Mucosa of descending colon (tissue), 3 donors: Measurements from ENCODE around the gene CYP19A1. TPM values are rescaled to one million over a fixed set of nuclear protein-coding genes. Genes with fewer than 3 reads are reported as not detected.

Experiments
- ATAC-seq: fragments of 200-7000 bp; cut with Tn5 transposase; one replicate; pipeline ENCODE4 v1.9.1; 2020; ENCODE audit warnings: mild to moderate bottlenecking, moderate library complexity
- DNase-seq, 3 donors: peaks; one replicate each; pipeline ENCODE4 v3.0.0-alpha.2; 2020
- H3K36me3 ChIP-seq: fragments of 200-600 bp; one replicate; pipeline ENCODE4 v1.8.0; 2021; ENCODE audit warnings: low read depth, mild to moderate bottlenecking
- H3K4me1 ChIP-seq: fragments of 200-600 bp; one replicate; pipeline ENCODE4 v1.8.0; 2021; ENCODE audit warnings: low read depth, mild to moderate bottlenecking
- H3K4me3 ChIP-seq: fragments of 200-600 bp; one replicate; pipeline ENCODE4 v1.8.0; 2021; ENCODE audit warnings: mild to moderate bottlenecking
- H3K9me3 ChIP-seq: fragments of 200-600 bp; one replicate; pipeline ENCODE4 v1.8.0; 2021; ENCODE audit warnings: mild to moderate bottlenecking
- intact Hi-C, 2 donors: fragments of 100-400 bp; cut with DNase I in 1 of 2; cut with micrococcal nuclease in 1 of 2; formaldehyde crosslinking; loops; one replicate each; pipeline versions ENCODE4 v1.11.0 to v1.11.1; 2022; cut with DNase I, micrococcal nuclease
- total RNA-seq, 3 donors: library from RNA; stranded (reverse); fragmentation: NEBNext Ultra II Directional in 2 of 3; extraction: Animal tissue kit (Norgen Biotek cat#: 25700) in 2 of 3; gene quantifications; one replicate each; pipeline versions ENCODE4 v1.2.1 to v1.2.4, GENCODE V29; 2021 to 2023
- TF ChIP-seq, protein P1 (sequence below): fragments of 200-600 bp; IDR thresholded peaks from one replicate; pipeline ENCODE4 v1.8.0; 2022; ENCODE audit warnings: antibody characterized with exemption, mild to moderate bottlenecking
- donor health status: DM: no; HTN: no; CAD: no; lungs with moderate emphysema.
- donor health status: DM: no; HTN: no; CAD: no.
- donor health status: DM: no; HTN: yes; CAD: no.

Gene CYP19A1
- total RNA-seq, 3 donors from 2014 or later = 0.06 to 0.63 (median 0.23) TPM

DNA sequence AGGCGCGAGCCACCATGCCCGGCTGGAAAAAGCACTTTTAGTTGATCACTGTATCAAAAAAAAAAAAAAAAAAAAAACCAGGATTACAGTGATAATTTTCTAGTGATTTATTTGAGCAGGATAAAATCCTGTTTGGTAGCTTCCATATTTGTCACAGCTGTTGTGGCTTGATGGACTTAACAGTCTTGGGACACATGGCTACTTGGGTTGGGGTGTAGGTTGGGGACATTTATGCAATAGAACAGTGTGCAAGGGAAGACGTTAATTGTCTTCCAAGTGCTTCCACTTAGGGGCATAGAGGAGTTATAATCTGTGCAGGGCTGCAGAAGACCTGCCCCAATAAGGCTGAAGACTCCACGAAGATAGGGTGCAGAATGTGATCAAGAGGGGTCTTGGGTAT is 136.8 kb downstream of the CYP19A1 start:
- intact Hi-C loops = no loop called here
- no peak for ATAC-seq
- TF ChIP-seq, protein P1, sequence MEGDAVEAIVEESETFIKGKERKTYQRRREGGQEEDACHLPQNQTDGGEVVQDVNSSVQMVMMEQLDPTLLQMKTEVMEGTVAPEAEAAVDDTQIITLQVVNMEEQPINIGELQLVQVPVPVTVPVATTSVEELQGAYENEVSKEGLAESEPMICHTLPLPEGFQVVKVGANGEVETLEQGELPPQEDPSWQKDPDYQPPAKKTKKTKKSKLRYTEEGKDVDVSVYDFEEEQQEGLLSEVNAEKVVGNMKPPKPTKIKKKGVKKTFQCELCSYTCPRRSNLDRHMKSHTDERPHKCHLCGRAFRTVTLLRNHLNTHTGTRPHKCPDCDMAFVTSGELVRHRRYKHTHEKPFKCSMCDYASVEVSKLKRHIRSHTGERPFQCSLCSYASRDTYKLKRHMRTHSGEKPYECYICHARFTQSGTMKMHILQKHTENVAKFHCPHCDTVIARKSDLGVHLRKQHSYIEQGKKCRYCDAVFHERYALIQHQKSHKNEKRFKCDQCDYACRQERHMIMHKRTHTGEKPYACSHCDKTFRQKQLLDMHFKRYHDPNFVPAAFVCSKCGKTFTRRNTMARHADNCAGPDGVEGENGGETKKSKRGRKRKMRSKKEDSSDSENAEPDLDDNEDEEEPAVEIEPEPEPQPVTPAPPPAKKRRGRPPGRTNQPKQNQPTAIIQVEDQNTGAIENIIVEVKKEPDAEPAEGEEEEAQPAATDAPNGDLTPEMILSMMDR = no peak

DNA sequence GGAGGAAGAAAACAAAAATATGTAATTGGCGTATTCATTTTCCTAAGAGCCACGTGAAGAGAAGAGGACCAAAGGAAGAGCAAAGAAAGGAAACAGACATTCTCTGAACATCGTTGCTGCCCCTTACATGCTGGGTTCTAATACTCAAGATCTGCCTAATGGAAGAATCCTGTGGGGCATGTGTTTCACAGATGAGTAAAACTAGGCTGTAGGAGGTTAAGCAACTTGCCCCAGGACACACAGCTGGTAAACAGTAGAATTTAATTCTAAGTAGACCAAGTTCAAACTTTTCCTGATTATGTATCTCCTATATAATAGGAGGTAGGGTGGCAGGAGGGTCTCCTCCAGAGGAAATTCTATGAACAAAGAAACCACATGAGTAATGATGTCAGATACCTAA is 137.6 kb downstream of the CYP19A1 start:
- H3K4me1 ChIP-seq = no peaks in the 10 kb centered on the region
- no peak overlapping the region for H3K4me3 ChIP-seq
- TF ChIP-seq, protein P1 = no peak
- no peaks in the 10 kb centered on the region for H3K9me3 ChIP-seq
- ATAC-seq = no peak
- no peak for DNase-seq
- no peaks in the 10 kb centered on the region for H3K36me3 ChIP-seq
- intact Hi-C loops = no loop called here

More for the DNA sequence above, 136.8 kb downstream of the CYP19A1 start:
- Histone ChIP-seq H3K36me3 (no peaks in the 10 kb centered on the region), H3K4me1 (no peaks in the 10 kb centered on the region), H3K4me3 (no peak overlapping the region), H3K9me3 (no peaks in the 10 kb centered on the region)
- DNase-seq = no peak

DNA sequence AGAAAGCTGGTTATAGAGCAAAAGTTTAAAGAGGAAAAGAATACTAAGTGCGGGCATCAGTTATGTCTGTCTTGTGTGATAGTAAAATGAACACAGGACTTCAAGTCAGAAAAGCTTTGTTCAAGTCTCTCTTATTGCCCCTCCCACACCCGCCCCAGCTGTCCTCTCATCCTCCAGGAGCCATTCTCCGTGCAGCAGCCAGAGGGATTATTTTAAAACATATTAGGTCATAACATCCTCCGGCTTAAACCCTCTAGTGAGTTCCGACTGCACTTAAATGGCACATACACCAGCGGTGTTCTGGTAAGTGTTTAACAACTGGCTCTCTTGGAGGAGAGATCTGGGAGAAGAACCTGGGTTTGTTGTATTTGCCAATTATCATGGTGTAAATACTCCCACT is 138.9 kb downstream of the CYP19A1 start:
- no peaks in the 10 kb centered on the region for H3K4me1 ChIP-seq
- no peak for DNase-seq
- no peak for ATAC-seq
- no peaks in the 10 kb centered on the region for H3K9me3 ChIP-seq
- TF ChIP-seq, protein P1 = no peak
- no peak overlapping the region for H3K4me3 ChIP-seq
- no peaks in the 10 kb centered on the region for H3K36me3 ChIP-seq
- intact Hi-C loops = no loop called here

DNA sequence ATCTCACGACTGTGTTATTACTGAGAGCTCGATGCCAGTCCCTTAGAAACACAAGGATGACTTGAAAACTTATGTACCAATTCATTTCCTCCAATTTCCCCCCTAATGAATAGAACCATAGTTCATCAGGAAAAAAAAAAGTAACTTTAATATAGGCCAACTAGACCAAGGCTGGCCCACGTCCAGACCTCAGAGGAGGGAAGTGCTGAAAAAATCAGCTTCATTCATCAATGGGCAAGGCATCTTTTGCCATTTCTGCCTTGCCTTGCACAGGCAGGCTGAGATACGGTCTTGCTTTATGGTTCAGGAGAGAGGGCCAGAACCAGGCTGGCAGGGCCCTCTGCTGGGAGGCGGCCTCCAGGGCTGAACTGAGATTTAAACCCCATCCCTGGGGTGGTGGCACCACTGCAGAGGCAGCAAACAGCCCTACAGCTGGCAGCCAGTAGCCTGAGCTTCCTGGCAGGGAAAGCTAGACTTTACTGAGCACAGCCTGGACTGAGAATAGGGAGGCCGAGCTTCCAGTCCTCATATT is 139.6 kb downstream of the CYP19A1 start:
- TF ChIP-seq, protein P1 = no peak
- no peaks in the 10 kb centered on the region for H3K4me1 ChIP-seq
- H3K9me3 ChIP-seq = no peaks in the 10 kb centered on the region
- no peak for DNase-seq
- intact Hi-C loops = no loop called here
- H3K36me3 ChIP-seq = no peaks in the 10 kb centered on the region
- H3K4me3 ChIP-seq = no peak overlapping the region
- no peak for ATAC-seq

DNA sequence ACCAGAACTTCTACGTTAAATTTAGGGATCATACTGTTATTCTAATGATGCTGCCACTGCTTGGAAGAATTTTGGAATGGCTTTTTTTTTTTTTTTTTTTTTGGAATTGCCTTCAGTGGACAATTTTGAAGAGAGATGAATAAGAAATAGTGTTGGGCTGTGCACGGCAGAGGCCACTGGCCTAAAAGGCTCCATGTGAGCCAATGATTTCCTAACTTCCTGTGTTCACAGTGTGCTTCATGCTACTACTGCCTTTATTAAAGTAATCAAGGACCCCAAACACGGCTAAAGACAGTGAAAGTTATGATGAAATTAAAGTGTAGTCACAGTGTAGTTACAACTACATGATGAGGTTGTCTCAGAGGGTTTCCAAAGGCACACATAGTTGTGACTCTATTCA is 142.9 kb downstream of the CYP19A1 start:
- intact Hi-C loops = no loop called here
- no peaks in the 10 kb centered on the region for H3K36me3 ChIP-seq
- ATAC-seq (no peak), DNase-seq (no peak)
- no peak overlapping the region for H3K4me3 ChIP-seq
- H3K9me3 ChIP-seq = no peaks in the 10 kb centered on the region
- H3K4me1 ChIP-seq = no peaks in the 10 kb centered on the region
- TF ChIP-seq, protein P1 = no peak

DNA sequence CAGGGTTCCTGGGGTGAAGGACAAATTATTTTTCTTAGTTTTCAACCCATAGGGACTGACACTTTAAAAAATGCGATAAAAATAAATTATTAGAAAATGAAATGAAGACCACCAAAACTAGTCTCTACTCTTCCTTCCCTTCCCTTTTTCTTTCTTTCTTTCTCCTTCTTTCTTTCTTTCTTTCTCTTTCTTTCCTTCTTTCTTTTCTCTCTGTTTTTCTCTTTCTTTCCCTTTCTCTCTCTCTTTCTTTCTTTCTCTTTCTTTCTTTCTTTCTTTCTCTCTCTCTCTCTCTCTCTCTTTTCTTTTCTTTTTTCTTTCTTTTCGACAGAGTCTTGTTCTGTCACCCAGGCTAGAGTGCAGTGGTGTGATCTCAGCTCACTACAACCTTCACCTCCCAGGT is 144.4 kb downstream of the CYP19A1 start:
- Histone ChIP-seq H3K36me3 (no peaks in the 10 kb centered on the region), H3K9me3 (no peaks in the 10 kb centered on the region), H3K4me3 (no peak overlapping the region), H3K4me1 (no peaks in the 10 kb centered on the region)
- intact Hi-C loops = no loop called here
- no peak for ATAC-seq
- TF ChIP-seq, protein P1 = no peak
- no peak for DNase-seq
